PC-3 (cell line): ENCODE results near the gene ECE1. TPM values are rescaled to one million over a fixed set of nuclear protein-coding genes. Genes with fewer than 3 reads are reported as not detected.
"Not testable (repeated sequence)": the region's sequence is repeated elsewhere in the genome, so short reads cannot be mapped to it uniquely, and the experiment has no call there.

Source experiments
- ATAC-seq: fragments of 200-7000 bp; cut with Tn5 transposase; 2 replicates; pipeline ENCODE4 v1.9.1; 2020; ENCODE audit warnings: mild to moderate bottlenecking, moderate library complexity
- BruUV-seq: library from RNA; stranded (reverse); fragments of 400-500 nt; replicated peaks from 2 replicates; lab custom pipeline; 2021; lab: Mats Ljungman, UMichigan
- CTCF ChIA-PET: fragments of 300-600 bp; sonication (Branson Sonifier 250); formaldehyde crosslinking; loops from one replicate; lab custom pipeline; 2022; ENCODE audit warnings: antibody characterized with exemption; lab: Charles Lee
- POLR2A ChIA-PET: fragments of 300-600 bp; sonication (Branson Sonifier 250); formaldehyde crosslinking; loops from one replicate; lab custom pipeline; 2022; ENCODE audit warnings: antibody characterized with exemption; ENCODE audit not compliant: unreplicated experiment; lab: Charles Lee
- DNase-seq: peaks from one replicate; pipeline ENCODE4 v3.0.0-alpha.2; 2015
- H2AFZ ChIP-seq: fragments of 300-600 bp; sonication (generic); 2 replicates; pipeline ENCODE4 v1.6.0; 2016; ENCODE audit warnings: antibody characterized with exemption, low read length
- H3F3A ChIP-seq: fragments of 300-600 bp; sonication (generic); one replicate; pipeline ENCODE4 v1.6.0; 2017; ENCODE audit warnings: antibody characterized with exemption, low read length, control low read depth, mild to moderate bottlenecking; ENCODE audit not compliant: unreplicated experiment
- H3K27ac ChIP-seq: fragments of 300-600 bp; sonication (generic); 2 replicates; pipeline ENCODE4 v1.5.1; 2016; ENCODE audit warnings: mild to moderate bottlenecking, low read length
- H3K27me3 ChIP-seq: fragments of 300-600 bp; sonication (generic); 2 replicates; pipeline ENCODE4 v1.6.1; 2016; ENCODE audit warnings: low read length, mixed read lengths
- H3K36me3 ChIP-seq: fragments of 300-600 bp; sonication (generic); 2 replicates; pipeline ENCODE4 v1.6.1; 2016; ENCODE audit warnings: low read depth, mixed run types, low read length, mixed read lengths
- H3K4me1 ChIP-seq: fragments of 300-600 bp; sonication (generic); 2 replicates; pipeline ENCODE4 v1.5.1; 2016; ENCODE audit warnings: low read length; ENCODE audit not compliant: insufficient read depth
- H3K4me2 ChIP-seq: fragments of 300-600 bp; sonication (generic); 2 replicates; pipeline ENCODE4 v1.6.0; 2016; ENCODE audit warnings: low read length
- H3K4me3 ChIP-seq: fragments of 300-600 bp; sonication (generic); 2 replicates; pipeline ENCODE4 v1.5.1; 2016; ENCODE audit warnings: mild to moderate bottlenecking, low read length, mixed read lengths
- H3K79me2 ChIP-seq: fragments of 300-600 bp; sonication (generic); 2 replicates; pipeline ENCODE4 v1.6.1; 2017; ENCODE audit warnings: low read length, mixed read lengths
- H3K9ac ChIP-seq: fragments of 300-600 bp; sonication (generic); 2 replicates; pipeline ENCODE4 v1.6.0; 2016; ENCODE audit warnings: mild to moderate bottlenecking, low read length
- H3K9me2 ChIP-seq: fragments of 300-600 bp; sonication (generic); replicated peaks from 2 replicates; pipeline ENCODE4 v1.6.1; 2016; ENCODE audit warnings: mixed run types, low read length, mixed read lengths
- H3K9me3 ChIP-seq: fragments of 300-600 bp; sonication (generic); 2 replicates; pipeline ENCODE4 v1.6.1; 2016; ENCODE audit warnings: low read length, mixed read lengths
- H4K20me1 ChIP-seq: fragments of 300-600 bp; sonication (generic); 2 replicates; pipeline ENCODE4 v1.6.1; 2016; ENCODE audit warnings: low read length, mixed read lengths
- CTCF ChIP-seq: fragments of 300-600 bp; sonication (generic); conservative IDR thresholded peaks from 2 replicates; pipeline ENCODE4 v1.5.1; 2017; ENCODE audit warnings: antibody characterized with exemption, low read depth, mild to moderate bottlenecking, low read length
- EZH2 ChIP-seq: fragments of 300-600 bp; sonication (generic); IDR thresholded peaks from one replicate; pipeline ENCODE4 v1.6.1; 2017; ENCODE audit warnings: antibody characterized with exemption, mild to moderate bottlenecking, low read length; ENCODE audit not compliant: unreplicated experiment
- EZH2phosphoT487 ChIP-seq: fragments of 300-600 bp; sonication (generic); IDR thresholded peaks from 2 replicates; pipeline ENCODE4 v1.6.1; 2018; ENCODE audit warnings: mild to moderate bottlenecking, antibody characterized with exemption, low read length, borderline replicate concordance
- intact Hi-C: fragments of 100-400 bp; cut with micrococcal nuclease; formaldehyde crosslinking; loops from 2 replicates; pipeline ENCODE4 v1.9.0; 2023
- total RNA-seq: library from RNA; depleted of rRNA; stranded (reverse); fragments of >200 nt; gene quantifications from 2 replicates; pipeline ENCODE4 v1.2.3, GENCODE V29; 2014

ECE1 gene
- total RNA-seq, 1 experiment from 2014 or later: 86.8 TPM

- DNase-seq (no peak), ATAC-seq (no peak)
- no peaks in the 10 kb centered on the region for H3F3A ChIP-seq
- no peaks in the 10 kb centered on the region for H3K36me3 ChIP-seq
- intact Hi-C loops: no loop called here
- POLR2A ChIA-PET: no interaction called here
- 0 out of 2 replicates have a peak, but pooled peaks cover 4% of the 10 kb centered on the region for H3K4me1 ChIP-seq
- no peak overlapping the region for H3K4me2 ChIP-seq
- BruUV-seq: no TSS peak
- H3K79me2 ChIP-seq: no peaks in the 10 kb centered on the region
- H3K4me3 ChIP-seq: no peak overlapping the region
- TF ChIP-seq CTCF: no peak
- no peak for TF ChIP-seq EZH2phosphoT487
- no peak for TF ChIP-seq EZH2
- no peaks in the 10 kb centered on the region for H4K20me1 ChIP-seq
- H3K9me3 ChIP-seq: no peaks in the 10 kb centered on the region
- no peak overlapping the region for H3K9ac ChIP-seq
- no peaks in the 10 kb centered on the region for H3K27me3 ChIP-seq
- no peak overlapping the region for H3K27ac ChIP-seq
- H3K9me2 ChIP-seq: no peaks in the 10 kb centered on the region
- H2AFZ ChIP-seq: no peak overlapping the region
- CTCF ChIA-PET: no interaction called here
Observed at GRCh38 chr1:21192284-21192683, 98.0 kb downstream of the ECE1 start.

GRCh38 chr1:21190771-21191170 lies 99.5 kb downstream of the ECE1 start:
- H3K4me1 ChIP-seq, ATAC-seq, DNase-seq, H3K9ac ChIP-seq, BruUV-seq, H3K4me2 ChIP-seq, H4K20me1 ChIP-seq, H2AFZ ChIP-seq, H3F3A ChIP-seq, H3K27me3 ChIP-seq, H3K9me2 ChIP-seq, H3K79me2 ChIP-seq, H3K36me3 ChIP-seq, H3K9me3 ChIP-seq, H3K27ac ChIP-seq, H3K4me3 ChIP-seq, intact Hi-C loops, POLR2A ChIA-PET: not testable (repeated sequence)
- CTCF ChIA-PET: interaction anchor here (0.7 kb wide), 1 partner anchor 615 kb away, joined by 3 read pairs; no protein-coding TSS in a partner anchor

- no TSS peak for BruUV-seq
- Histone ChIP-seq H3K9me2 (no peaks in the 10 kb centered on the region), H2AFZ (no peak overlapping the region), H4K20me1 (no peaks in the 10 kb centered on the region), H3K9ac (no peak overlapping the region), H3F3A (no peaks in the 10 kb centered on the region), H3K9me3 (no peaks in the 10 kb centered on the region), H3K27me3 (no peaks in the 10 kb centered on the region), H3K27ac (no peak overlapping the region), H3K4me3 (no peak overlapping the region), H3K4me1 (0 out of 2 replicates have a peak, but pooled peaks cover 3% of the 10 kb centered on the region), H3K36me3 (no peaks in the 10 kb centered on the region), H3K79me2 (no peaks in the 10 kb centered on the region), H3K4me2 (no peak overlapping the region)
- POLR2A ChIA-PET: no interaction called here
- CTCF ChIA-PET: no interaction called here
- no peak for ATAC-seq
- intact Hi-C loops: no loop called here
- no peak for DNase-seq
- TF ChIP-seq CTCF: no peak
Observed at GRCh38 chr1:21189906-21190500, 100.3 kb downstream of the ECE1 start.
